ENCODE results near the gene NINL. TPM values are rescaled to one million over a fixed set of nuclear protein-coding genes. Genes with fewer than 3 reads are reported as not detected.
A peak's percentile ranks its signal among the peaks of the same experiment; 100 is the strongest.

Gene NINL
- total and polyA plus RNA-seq, 2 experiments from 2014 or later, result 23.2 to 24.5 TPM

GRCh38 chr20:25626779-25627178 lies 41.4 kb upstream of the NINL start:
- Histone ChIP-seq H3K36me3 (replicated peaks; ENCODE audit: insufficient read depth, low read depth) (no peaks in the 10 kb centered on the region), H4K20me1 (ENCODE audit: insufficient read depth, poor library complexity, severe bottlenecking) (no peaks in the 10 kb centered on the region), H3K4me1 (ENCODE audit: insufficient read depth) (peaks cover 17% of the 10 kb centered on the region), H3K27me3 (no peaks in the 10 kb centered on the region), H3K9me3 (ENCODE audit: low read depth) (no peaks in the 10 kb centered on the region), H3K27ac (no peak overlapping the region), H3K4me3 (no peak overlapping the region), H2AFZ (no peak overlapping the region), H3K4me2 (no peak overlapping the region), H3K9me2 (replicated peaks; ENCODE audit: insufficient read depth) (no peaks in the 10 kb centered on the region), H3K79me2 (peaks cover 20% of the 10 kb centered on the region)
- WGBS (ENCODE audit: low lambda C conversion rate, missing lambda C conversion rate), result 84% methylated on average over 9 of the region's 9 CpGs
- no peak for DNase-seq (ENCODE audit: low spot score)
- TF ChIP-seq EZH2phosphoT487 (IDR thresholded peaks at IDR 0.05; ENCODE audit: low read depth, severe bottlenecking, unreplicated experiment) (no peak), EZH2 (IDR thresholded peaks at IDR 0.05; ENCODE audit: borderline replicate concordance) (no peak)
- TF ChIP-seq, protein P1, sequence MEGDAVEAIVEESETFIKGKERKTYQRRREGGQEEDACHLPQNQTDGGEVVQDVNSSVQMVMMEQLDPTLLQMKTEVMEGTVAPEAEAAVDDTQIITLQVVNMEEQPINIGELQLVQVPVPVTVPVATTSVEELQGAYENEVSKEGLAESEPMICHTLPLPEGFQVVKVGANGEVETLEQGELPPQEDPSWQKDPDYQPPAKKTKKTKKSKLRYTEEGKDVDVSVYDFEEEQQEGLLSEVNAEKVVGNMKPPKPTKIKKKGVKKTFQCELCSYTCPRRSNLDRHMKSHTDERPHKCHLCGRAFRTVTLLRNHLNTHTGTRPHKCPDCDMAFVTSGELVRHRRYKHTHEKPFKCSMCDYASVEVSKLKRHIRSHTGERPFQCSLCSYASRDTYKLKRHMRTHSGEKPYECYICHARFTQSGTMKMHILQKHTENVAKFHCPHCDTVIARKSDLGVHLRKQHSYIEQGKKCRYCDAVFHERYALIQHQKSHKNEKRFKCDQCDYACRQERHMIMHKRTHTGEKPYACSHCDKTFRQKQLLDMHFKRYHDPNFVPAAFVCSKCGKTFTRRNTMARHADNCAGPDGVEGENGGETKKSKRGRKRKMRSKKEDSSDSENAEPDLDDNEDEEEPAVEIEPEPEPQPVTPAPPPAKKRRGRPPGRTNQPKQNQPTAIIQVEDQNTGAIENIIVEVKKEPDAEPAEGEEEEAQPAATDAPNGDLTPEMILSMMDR (IDR thresholded peaks at IDR 0.05; ENCODE audit: poor library complexity), result no peak

DNA sequence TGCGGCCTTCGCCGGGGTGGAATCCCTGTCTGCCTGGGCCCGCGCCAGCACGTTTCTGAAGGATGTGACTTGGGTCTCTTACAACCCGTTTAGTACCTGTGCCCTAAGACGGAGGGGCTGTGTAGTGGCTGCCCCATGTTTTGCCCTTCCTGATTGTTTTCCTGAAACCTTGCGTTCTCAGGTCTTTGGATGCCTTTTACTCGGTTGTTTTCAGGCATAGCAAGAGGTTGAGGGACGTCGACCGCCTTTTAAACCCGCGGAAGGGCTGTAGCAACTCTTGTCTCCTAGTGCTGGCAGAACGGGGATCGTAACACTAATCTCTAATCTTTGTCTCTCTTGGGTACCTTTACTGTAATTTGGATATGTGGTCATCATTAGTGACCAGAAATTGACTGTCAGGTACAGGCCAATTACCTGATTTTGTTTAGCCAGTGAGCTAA lies 39.2 kb upstream of the NINL start:
- Histone ChIP-seq H3K36me3 (replicated peaks; ENCODE audit: insufficient read depth, low read depth) (no peaks in the 10 kb centered on the region), H3K4me1 (ENCODE audit: insufficient read depth) (peaks cover 19% of the 10 kb centered on the region), H3K9me2 (replicated peaks; ENCODE audit: insufficient read depth) (no peaks in the 10 kb centered on the region), H3K27ac (peak overlapping the region; percentile 99), H3K79me2 (peaks cover 43% of the 10 kb centered on the region), H3K9me3 (ENCODE audit: low read depth) (no peaks in the 10 kb centered on the region), H3K4me3 (peak overlapping the region; percentile 84), H4K20me1 (ENCODE audit: insufficient read depth, poor library complexity, severe bottlenecking) (no peaks in the 10 kb centered on the region), H2AFZ (peak overlapping the region; percentile 93), H3K27me3 (no peaks in the 10 kb centered on the region), H3K4me2 (peak overlapping the region; percentile 85)
- DNase-seq (ENCODE audit: low spot score), result no peak
- no peak for TF ChIP-seq EZH2phosphoT487 (IDR thresholded peaks at IDR 0.05; ENCODE audit: low read depth, severe bottlenecking, unreplicated experiment)
- no peak for TF ChIP-seq EZH2 (IDR thresholded peaks at IDR 0.05; ENCODE audit: borderline replicate concordance)
- TF ChIP-seq, protein P1 (IDR thresholded peaks at IDR 0.05; ENCODE audit: poor library complexity), result no peak
- WGBS (ENCODE audit: low lambda C conversion rate, missing lambda C conversion rate), result 46% methylated on average over 17 of the region's 17 CpGs

- Histone ChIP-seq H3K4me3 (peak within 1 kb of the TSS; percentile 84), H3K27ac (peak within 1 kb of the TSS; percentile 99), H3K36me3 (replicated peaks; ENCODE audit: insufficient read depth, low read depth) (no peaks in the 10 kb centered on the region), H3K79me2 (peaks cover 49% of the 10 kb centered on the region), H3K27me3 (no peaks in the 10 kb centered on the region), H3K9me3 (ENCODE audit: low read depth) (no peaks in the 10 kb centered on the region), H3K4me2 (peak within 1 kb of the TSS; percentile 86), H2AFZ (peak within 1 kb of the TSS; percentile 93), H3K9me2 (replicated peaks; ENCODE audit: insufficient read depth) (no peaks in the 10 kb centered on the region), H3K4me1 (ENCODE audit: insufficient read depth) (peaks cover 19% of the 10 kb centered on the region), H4K20me1 (ENCODE audit: insufficient read depth, poor library complexity, severe bottlenecking) (no peaks in the 10 kb centered on the region)
- 1% methylated on average over 72 of the region's 81 CpGs for WGBS (ENCODE audit: low lambda C conversion rate, missing lambda C conversion rate)
- TF ChIP-seq EZH2 (IDR thresholded peaks at IDR 0.05; ENCODE audit: borderline replicate concordance), result no peak
- DNase-seq (ENCODE audit: low spot score), result peak; percentile 99
Measured at GRCh38 chr20:25623736-25624499, 38.6 kb upstream of the NINL start, which contains the start of gene NANP. NANP (minus strand) TSS chr20:25624014; CDS start chr20:25623948, 66 bp downstream.

GRCh38 chr20:25623225-25623735 lies 37.9 kb upstream of the NINL start:
- Histone ChIP-seq H3K9me2 (replicated peaks; ENCODE audit: insufficient read depth) (no peaks in the 10 kb centered on the region), H3K9me3 (ENCODE audit: low read depth) (no peaks in the 10 kb centered on the region), H2AFZ (peak overlapping the region; percentile 88), H3K4me1 (ENCODE audit: insufficient read depth) (peaks cover 19% of the 10 kb centered on the region), H3K27me3 (no peaks in the 10 kb centered on the region), H3K79me2 (peaks cover 55% of the 10 kb centered on the region), H3K4me3 (peak overlapping the region; percentile 65), H3K27ac (peak overlapping the region; percentile 99), H3K4me2 (peak overlapping the region; percentile 86), H3K36me3 (replicated peaks; ENCODE audit: insufficient read depth, low read depth) (no peaks in the 10 kb centered on the region), H4K20me1 (ENCODE audit: insufficient read depth, poor library complexity, severe bottlenecking) (no peaks in the 10 kb centered on the region)
- peak; percentile 61 for DNase-seq (ENCODE audit: low spot score)
- WGBS (ENCODE audit: low lambda C conversion rate, missing lambda C conversion rate), result 2% methylated on average over 41 of the region's 45 CpGs
- TF ChIP-seq, protein P1 (IDR thresholded peaks at IDR 0.05; ENCODE audit: poor library complexity), result no peak
- TF ChIP-seq EZH2phosphoT487 (IDR thresholded peaks at IDR 0.05; ENCODE audit: low read depth, severe bottlenecking, unreplicated experiment) (no peak), EZH2 (IDR thresholded peaks at IDR 0.05; ENCODE audit: borderline replicate concordance) (no peak)
